GM23248 (cell line): Measurements from ENCODE around the gene CORIN.

ENCODE experiments used
- EZH2 ChIP-seq: fragments of 200-600 bp; sonication (generic); IDR thresholded peaks from 2 replicates; pipeline ENCODE4 v1.6.1; 2018; ENCODE audit warnings: antibody characterized with exemption, mild to moderate bottlenecking; ENCODE audit not compliant: insufficient read depth, poor library complexity, severe bottlenecking
- EZH2phosphoT487 ChIP-seq: fragments of 200-600 bp; sonication (generic); IDR thresholded peaks from 2 replicates; pipeline ENCODE4 v1.6.1; 2018; ENCODE audit warnings: antibody characterized with exemption, moderate library complexity, mild to moderate bottlenecking, low read depth; ENCODE audit not compliant: insufficient read depth

DNA sequence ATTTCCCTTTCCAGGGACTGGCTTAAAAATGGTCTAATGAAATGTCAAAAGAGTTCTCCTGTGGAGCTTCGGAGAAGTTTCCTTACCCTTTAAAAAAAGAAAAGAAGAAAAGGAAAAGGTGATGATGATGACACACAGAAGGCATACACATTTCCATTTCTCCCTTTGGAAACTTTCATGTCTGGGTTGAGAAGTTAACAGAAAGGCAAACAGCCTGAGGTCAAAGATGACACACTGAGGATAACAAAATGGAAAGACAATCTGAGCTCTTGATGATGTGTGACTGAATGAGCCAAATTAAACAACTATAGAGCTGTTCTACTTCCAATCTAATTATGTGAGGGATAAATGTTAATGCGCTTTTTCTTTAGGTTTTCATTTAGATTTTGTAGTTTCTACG is 44.4 kb upstream of the CORIN start:
- TF ChIP-seq EZH2 (no peak), EZH2phosphoT487 (no peak)
